HG02763 (cell line): ENCODE measurements around the gene SBF2.

ENCODE experiments used
- ATAC-seq: cut with Tn5 transposase; IDR thresholded peaks from one replicate; pipeline ENCODE4 v1.9.1; 2021; ENCODE audit warnings: mild to moderate bottlenecking, moderate library complexity; ENCODE audit not compliant: unreplicated experiment

Gene SBF2

DNA sequence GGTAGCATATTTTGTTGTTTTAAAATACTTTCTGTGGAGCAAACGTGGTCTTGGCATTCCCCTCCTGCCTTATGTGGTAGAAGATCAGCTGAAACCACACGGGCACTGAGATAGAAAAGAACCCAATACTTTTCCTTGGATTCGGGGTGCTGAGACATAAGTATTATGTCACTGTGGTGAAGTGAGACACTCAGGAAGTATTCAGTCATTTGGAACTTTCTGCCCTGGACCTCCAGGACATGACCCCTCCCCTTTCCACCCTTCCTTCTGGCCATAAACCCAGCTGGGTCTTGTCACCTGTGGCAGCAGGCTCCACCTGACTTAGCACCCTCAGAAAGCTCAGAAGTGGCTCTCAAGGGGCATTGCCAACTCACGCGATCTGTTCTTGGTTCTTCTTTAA, 506.8 kb downstream of the SBF2 start:
- ATAC-seq: no peak

GRCh38 chr11:9784602-9785315, 509.3 kb downstream of the SBF2 start:
- ATAC-seq: no peak

DNA sequence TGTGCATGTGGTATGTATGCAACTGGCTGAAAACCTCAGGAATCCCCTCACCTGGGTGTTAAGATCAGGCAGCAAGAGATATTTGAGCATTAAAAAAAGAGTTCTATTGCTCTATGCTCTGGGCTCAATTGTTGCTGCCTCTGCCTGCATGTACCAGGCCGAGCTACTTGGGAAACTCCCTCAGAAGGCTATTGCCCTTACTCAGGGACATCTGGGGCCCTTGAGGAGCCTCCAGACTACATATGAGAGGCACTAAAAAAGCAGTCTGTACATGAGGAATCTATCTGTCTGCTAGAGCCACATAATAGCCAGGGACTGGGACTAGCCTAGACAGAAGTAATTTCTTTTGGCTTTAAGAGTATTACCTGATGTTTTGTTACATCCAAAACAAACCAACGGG, 510.0 kb downstream of the SBF2 start:
- ATAC-seq: no peak

GRCh38 chr11:9780929-9781328, 513.1 kb downstream of the SBF2 start:
- no peak for ATAC-seq

- no peak for ATAC-seq
These were observed 516.5 kb downstream of the SBF2 start for GRCh38 chr11:9777525-9777924.

- ATAC-seq: no peak
These were observed 517.0 kb downstream of the SBF2 start for GRCh38 chr11:9777066-9777465.

DNA sequence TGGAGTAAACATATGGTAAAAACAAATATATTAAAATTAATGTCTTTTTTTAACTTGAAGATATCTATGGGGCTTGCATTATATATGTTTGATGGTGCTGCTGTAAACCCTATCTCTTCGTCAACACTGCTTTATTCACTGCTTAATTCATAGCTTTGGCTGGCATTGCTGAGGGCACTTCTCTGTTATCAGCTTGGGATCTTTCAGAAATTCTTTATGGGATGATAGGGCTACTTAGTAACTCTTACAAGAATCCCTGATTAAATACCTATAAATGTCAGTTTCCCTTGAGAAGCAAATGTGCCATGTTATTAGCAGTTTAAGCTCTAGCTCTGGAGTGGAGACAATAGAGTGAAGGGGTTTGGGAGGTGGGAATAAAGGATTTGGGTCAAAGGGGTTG, 517.8 kb downstream of the SBF2 start:
- ATAC-seq: no peak

- no peak for ATAC-seq
These were observed 518.6 kb downstream of the SBF2 start for GRCh38 chr11:9775398-9775779.

DNA sequence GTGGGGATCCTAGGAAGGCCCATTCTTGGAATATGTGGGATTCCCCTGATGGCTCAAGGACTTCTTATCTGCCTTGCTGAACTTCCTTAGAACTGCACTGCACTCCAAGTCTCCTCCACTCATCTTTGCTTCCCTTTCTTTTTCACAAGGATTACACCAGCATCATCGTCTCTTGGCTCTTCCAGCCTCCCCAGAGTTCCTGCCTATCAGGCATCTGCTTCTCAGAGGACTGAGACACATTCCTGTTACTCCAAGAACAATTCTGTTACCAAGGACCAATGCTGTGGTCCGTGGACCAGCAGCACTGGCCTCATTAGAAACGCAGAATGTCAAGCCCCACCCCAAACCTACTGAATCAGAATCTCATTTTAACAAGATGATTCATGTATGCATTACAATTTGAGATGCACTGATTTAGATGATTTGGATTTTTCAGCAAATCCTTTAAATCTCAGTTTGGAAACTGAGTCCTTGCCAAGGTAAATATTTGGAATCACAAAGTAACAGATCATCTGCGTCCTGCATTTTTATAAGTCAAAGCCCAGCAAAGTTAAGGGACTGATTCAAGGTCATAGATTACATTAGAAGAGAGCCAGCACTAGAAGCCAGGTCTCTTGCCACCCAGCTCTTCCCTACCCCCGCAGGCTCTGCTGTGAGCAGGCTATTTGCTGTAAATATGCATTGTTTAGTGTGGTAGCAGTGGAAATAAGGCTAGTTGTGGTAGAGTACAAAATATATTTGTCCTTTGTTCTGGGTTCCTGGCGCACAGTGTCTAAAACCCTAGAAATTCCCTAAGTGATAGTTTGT, 519.2 kb downstream of the SBF2 start:
- no peak for ATAC-seq

DNA sequence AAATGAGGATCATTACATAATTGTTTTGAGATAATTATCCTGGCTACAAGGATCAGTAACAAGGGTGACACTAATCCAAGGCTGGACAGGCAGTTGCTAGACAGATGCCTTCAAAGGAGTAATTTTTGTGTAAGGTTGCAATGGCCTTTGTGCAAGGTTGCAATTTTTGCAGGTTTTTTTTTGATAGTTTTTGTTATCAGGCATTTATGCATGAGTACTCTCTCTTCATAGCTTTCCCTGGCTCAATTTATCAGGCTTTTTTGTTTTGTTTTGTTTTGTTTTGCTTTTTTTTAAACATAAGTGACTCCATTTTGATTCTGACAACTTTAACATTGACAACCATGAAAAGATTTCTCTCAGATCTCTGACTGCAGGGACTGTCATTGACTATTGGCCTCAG, 519.9 kb downstream of the SBF2 start:
- ATAC-seq: no peak

DNA sequence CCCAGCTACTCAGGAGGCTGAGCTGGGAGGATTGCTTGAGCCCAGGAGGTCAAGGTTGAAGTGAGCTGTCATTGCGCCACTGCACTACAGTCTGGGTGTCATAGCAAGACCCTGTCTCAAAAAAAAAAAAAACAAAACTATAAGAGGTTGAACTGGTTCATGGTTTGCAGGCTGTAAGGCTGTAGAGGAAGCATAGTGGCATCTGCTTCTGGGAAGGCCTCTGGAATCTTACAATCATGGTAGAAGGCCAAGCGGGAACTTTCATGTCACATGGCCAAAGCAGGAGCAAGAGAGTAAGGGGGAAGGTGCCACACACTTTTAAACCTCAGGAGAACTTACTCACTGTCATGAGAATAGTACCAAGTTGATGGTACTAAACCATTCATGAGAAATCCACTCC, 520.5 kb downstream of the SBF2 start:
- no peak for ATAC-seq

- ATAC-seq: no peak
These were observed 521.8 kb downstream of the SBF2 start for GRCh38 chr11:9772218-9772617.

DNA sequence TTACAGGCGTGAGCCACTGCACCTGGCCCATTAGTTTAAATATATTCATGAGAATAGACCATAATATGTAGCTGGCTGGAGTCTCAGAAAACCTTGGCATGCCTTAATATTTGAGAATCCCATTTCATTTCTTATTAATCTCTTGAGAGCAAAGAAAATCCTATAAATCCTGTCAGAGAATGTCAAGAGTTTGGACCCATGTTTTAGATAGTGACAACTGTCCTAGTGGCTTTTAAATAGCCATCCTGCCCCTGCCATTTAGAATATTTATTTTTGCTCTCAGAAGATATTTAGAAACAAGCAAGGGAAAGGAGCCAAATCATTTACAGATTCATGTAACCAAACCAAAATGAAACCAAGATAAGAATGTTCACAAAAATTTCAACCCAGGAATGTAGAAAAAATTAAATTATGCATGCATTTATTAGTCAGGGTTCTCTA, 522.9 kb downstream of the SBF2 start:
- ATAC-seq: no peak

DNA sequence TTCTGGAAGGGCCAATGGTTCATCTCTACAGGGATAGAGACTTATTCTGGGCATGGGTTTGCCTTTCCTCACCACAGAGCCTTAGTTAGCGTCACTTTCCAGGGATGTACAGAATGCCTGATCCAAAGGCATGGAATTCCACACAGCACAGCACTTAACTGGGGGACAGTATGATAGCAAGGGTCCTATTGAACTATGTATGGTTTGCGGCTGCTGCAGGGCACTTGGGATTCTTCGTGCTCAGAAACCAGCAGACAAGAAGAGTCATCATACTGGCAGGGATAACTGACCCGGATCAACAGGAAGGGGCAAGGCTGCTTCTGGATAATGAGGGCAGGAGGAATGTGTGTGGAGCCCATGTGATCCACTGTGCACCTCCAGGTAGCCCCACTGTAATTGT, 524.4 kb downstream of the SBF2 start:
- no peak for ATAC-seq

GRCh38 chr11:9765320-9766101, 528.5 kb downstream of the SBF2 start:
- ATAC-seq: no peak

DNA sequence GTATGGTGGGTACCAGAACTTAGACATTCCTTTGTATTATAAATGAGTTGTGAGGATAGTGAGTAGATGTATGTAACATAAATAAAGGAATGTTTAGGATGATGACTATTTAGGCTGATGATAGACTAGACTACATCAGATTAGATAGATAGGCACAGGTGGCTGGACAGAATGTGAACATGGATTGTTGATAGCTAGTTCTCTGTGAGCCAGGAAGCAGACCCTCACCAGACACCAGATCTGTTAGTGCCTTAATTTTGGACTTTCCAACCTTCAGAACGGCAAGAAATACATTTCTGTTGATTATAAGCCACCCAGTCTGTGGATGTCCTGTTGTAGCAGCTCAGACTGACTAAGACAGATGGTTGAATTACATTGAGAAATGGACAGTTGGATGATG, 530.7 kb downstream of the SBF2 start:
- ATAC-seq: no peak

GRCh38 chr11:9762531-9762930, 531.5 kb downstream of the SBF2 start:
- no peak for ATAC-seq

DNA sequence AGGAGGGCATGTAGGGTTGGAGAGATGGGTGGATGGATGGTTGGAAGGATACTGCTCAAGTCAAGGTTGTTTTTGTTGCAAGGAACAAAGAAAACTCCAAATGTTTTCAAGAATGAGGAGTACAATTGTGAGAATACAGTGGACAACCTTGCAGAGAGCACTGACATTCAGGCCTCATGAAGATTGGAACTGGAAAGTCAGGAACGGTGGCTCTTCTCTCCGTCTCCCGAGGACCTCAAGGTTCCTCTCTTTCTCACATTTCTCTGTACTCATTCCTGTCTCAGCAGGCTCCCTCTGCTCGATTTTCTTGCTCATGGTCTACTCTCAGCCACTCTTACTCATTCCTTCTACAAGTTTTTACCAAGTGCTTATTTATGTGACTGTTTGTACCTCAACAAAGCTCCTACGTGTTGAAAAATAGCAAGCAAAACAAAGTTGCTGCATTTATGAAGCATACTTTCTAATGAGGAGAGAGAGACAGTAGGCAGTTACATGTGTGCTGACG, 532.5 kb downstream of the SBF2 start:
- ATAC-seq: no peak

DNA sequence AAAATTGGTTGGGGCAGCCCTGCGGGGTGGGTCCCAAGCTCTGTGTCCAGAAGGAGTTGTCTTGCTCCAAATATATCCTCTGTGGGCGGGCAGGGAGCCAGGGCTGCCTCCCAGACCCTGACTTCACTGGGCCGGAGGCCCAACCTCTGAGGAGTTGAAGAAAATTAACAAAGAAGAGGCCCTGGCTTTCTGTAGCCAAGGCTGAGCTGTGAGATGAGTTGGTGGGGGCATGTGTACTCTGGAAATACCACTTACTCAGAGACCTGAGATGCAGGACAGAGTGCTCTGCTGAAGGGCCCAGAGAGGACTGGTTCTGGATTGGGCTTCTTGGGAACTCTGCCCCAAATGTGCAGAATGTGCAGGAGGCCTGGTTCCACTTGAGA, 533.8 kb downstream of the SBF2 start:
- ATAC-seq: no peak

DNA sequence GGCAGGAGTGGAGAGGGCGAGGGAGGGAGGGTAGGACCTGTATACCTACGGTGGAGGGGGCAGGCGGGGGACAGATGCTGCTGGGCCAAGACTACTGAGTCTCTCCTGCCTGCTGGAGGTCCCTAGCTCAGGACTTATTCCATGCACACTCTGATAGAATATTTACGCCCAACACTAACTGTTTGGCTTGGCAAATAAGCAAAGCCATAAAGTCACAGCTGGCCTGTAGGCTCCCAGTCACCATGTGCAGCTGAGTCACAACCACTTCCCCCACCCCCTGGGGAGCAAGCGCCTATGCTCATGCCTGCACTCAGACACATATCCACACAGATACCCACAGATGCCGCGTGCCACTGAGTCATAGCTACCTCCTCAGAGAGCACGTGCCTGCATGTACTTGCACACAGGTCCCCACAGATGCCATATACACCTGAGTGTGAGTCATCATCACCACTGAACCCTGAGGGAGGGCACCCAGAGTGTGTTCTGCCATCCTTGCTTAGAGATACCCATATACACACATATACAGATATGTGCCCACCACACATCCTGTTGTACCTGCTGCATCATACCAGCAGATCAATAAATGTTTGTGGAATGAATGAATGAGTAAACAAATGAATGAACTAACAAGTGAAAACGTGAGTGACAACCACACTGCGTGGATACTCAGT, 534.4 kb downstream of the SBF2 start:
- ATAC-seq: peak; percentile 35
